Measurements from ENCODE around the gene STRAP. TPM values are rescaled to one million over a fixed set of nuclear protein-coding genes. Genes with fewer than 3 reads are reported as not detected.

The STRAP gene
- total RNA-seq, 3 donors from 2014 or later (not counting 1 experiment from before 2014, with no cell fraction given) = 90.7 to 117 (median 91.0) TPM

- no peak overlapping the region for H3K4me3 Mint-ChIP-seq
- DNase-seq (no peak), ATAC-seq (no peak)
- H3K27ac Mint-ChIP-seq = no peak overlapping the region
- peaks cover 1 to 8% of the 10 kb centered on the region in 2 donors for H3K4me1 Mint-ChIP-seq
- no peaks in the 10 kb centered on the region for H3K9me3 Mint-ChIP-seq
- no peak overlapping the region for H3K27ac ChIP-seq (ENCODE audit: low read length)
- no peak overlapping the region for H3K4me3 ChIP-seq (ENCODE audit: low read length)
- peaks cover 7% of the 10 kb centered on the region for H3K36me3 Mint-ChIP-seq
- no peaks in the 10 kb centered on the region for H3K4me1 ChIP-seq (ENCODE audit: control insufficient read depth, insufficient read depth, low read length)
- no peaks in the 10 kb centered on the region for H3K27me3 ChIP-seq (ENCODE audit: control insufficient read depth, insufficient read depth, low read length)
- H3K9me3 ChIP-seq (ENCODE audit: control insufficient read depth, insufficient read depth, low read length) = no peaks in the 10 kb centered on the region
- no peaks in the 10 kb centered on the region for H3K27me3 Mint-ChIP-seq (ENCODE audit: low read depth in 2 of 2)
- WGBS (ENCODE audit: insufficient coverage) = 91% methylated on average over 1 of the region's 3 CpGs
- no peak for TF ChIP-seq CTCF (IDR thresholded peaks at IDR 0.05)
- intact Hi-C loops (cut with micrococcal nuclease) = no loop called here
- peaks cover 58% of the 10 kb centered on the region for H3K36me3 ChIP-seq (ENCODE audit: control insufficient read depth, insufficient read depth, low read length)
These were observed 11.1 kb downstream of the STRAP start for GRCh38 chr12:15893260-15893659.

DNA sequence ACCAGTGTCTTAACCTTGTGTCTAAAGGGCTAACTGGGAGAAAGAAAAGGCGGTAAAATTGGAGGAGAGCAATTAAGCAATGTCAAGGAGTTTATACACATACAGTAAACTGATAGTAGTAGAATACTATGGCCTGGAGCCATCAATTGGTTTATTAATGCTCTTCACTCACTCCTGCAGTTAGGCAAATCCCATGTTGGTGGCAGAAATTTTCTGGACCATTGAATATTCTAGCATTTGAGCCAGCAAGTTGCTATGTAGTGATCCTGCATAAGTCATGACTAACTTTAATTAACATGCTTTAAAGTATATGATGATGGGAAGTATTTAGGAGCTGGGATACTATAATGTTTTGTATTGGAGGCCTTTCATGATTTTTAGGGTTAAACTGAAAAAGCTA, 14.7 kb downstream of the STRAP start:
- Histone ChIP-seq H3K27ac (ENCODE audit: low read length) (no peak overlapping the region), H3K9me3 (ENCODE audit: control insufficient read depth, insufficient read depth, low read length) (no peaks in the 10 kb centered on the region), H3K4me3 (ENCODE audit: low read length) (no peak overlapping the region), H3K4me1 (ENCODE audit: control insufficient read depth, insufficient read depth, low read length) (no peaks in the 10 kb centered on the region), H3K27me3 (ENCODE audit: control insufficient read depth, insufficient read depth, low read length) (no peaks in the 10 kb centered on the region), H3K36me3 (ENCODE audit: control insufficient read depth, insufficient read depth, low read length) (peaks cover 68% of the 10 kb centered on the region)
- peaks cover 0 to 7% of the 10 kb centered on the region in 2 donors for H3K4me1 Mint-ChIP-seq
- DNase-seq (no peak), ATAC-seq (no peak)
- H3K4me3 Mint-ChIP-seq = no peak overlapping the region
- intact Hi-C loops (cut with micrococcal nuclease) = no loop called here
- H3K27ac Mint-ChIP-seq = no peak overlapping the region
- TF ChIP-seq CTCF (IDR thresholded peaks at IDR 0.05) = no peak
- no peaks in the 10 kb centered on the region for H3K27me3 Mint-ChIP-seq (ENCODE audit: low read depth in 2 of 2)
- H3K9me3 Mint-ChIP-seq = no peaks in the 10 kb centered on the region
- no CpG with 5 or more reads among the region's 1 CpG for WGBS (ENCODE audit: insufficient coverage)
- H3K36me3 Mint-ChIP-seq = peaks cover 11% of the 10 kb centered on the region

DNA sequence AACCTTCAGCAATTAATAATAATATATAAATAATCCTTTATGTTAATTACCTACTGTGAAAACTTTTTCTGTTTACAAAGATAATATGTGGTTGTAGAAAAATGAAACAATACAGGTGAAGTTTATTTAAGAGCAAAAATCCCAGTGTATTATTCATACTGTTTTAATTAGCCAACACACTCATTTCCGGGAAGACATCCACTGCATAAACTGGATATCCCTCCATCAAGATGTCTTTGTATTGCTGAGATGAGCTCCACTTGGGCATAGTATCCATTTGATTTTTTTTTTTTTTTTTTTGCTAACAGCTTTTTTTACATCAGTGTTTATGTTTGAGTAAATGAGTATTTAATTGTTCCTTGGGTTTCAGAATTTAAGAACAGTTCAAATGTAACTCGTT, 15.2 kb downstream of the STRAP start:
- Histone ChIP-seq H3K36me3 (ENCODE audit: control insufficient read depth, insufficient read depth, low read length) (peaks cover 69% of the 10 kb centered on the region), H3K4me3 (ENCODE audit: low read length) (no peak overlapping the region), H3K9me3 (ENCODE audit: control insufficient read depth, insufficient read depth, low read length) (no peaks in the 10 kb centered on the region), H3K27me3 (ENCODE audit: control insufficient read depth, insufficient read depth, low read length) (no peaks in the 10 kb centered on the region), H3K27ac (ENCODE audit: low read length) (no peak overlapping the region), H3K4me1 (ENCODE audit: control insufficient read depth, insufficient read depth, low read length) (no peaks in the 10 kb centered on the region)
- WGBS (ENCODE audit: insufficient coverage) = 90% methylated on average over 2 of the region's 2 CpGs
- no peak overlapping the region for H3K4me3 Mint-ChIP-seq
- no peaks in the 10 kb centered on the region for H3K27me3 Mint-ChIP-seq (ENCODE audit: low read depth in 2 of 2)
- no peak for TF ChIP-seq CTCF (IDR thresholded peaks at IDR 0.05)
- H3K4me1 Mint-ChIP-seq = peaks cover 0 to 7% of the 10 kb centered on the region in 2 donors
- intact Hi-C loops (cut with micrococcal nuclease) = no loop called here
- H3K27ac Mint-ChIP-seq = no peak overlapping the region
- DNase-seq (no peak), ATAC-seq (no peak)
- H3K36me3 Mint-ChIP-seq = peaks cover 11% of the 10 kb centered on the region
- no peaks in the 10 kb centered on the region for H3K9me3 Mint-ChIP-seq

- peak in 1 of 2 donors; percentile 65 for DNase-seq
- no peaks in the 10 kb centered on the region for H3K27me3 Mint-ChIP-seq (ENCODE audit: low read depth in 2 of 2)
- H3K4me3 Mint-ChIP-seq = no peak overlapping the region
- peak; percentile 70 to 74 (median 70) for ATAC-seq
- H3K36me3 Mint-ChIP-seq = peaks cover 11% of the 10 kb centered on the region
- no peaks in the 10 kb centered on the region for H3K9me3 Mint-ChIP-seq
- TF ChIP-seq CTCF (IDR thresholded peaks at IDR 0.05) = peak; percentile 93
- Histone ChIP-seq H3K36me3 (ENCODE audit: control insufficient read depth, insufficient read depth, low read length) (peaks cover 72% of the 10 kb centered on the region), H3K27me3 (ENCODE audit: control insufficient read depth, insufficient read depth, low read length) (no peaks in the 10 kb centered on the region), H3K27ac (ENCODE audit: low read length) (no peak overlapping the region), H3K9me3 (ENCODE audit: control insufficient read depth, insufficient read depth, low read length) (no peaks in the 10 kb centered on the region), H3K4me3 (ENCODE audit: low read length) (no peak overlapping the region), H3K4me1 (ENCODE audit: control insufficient read depth, insufficient read depth, low read length) (no peaks in the 10 kb centered on the region)
- peaks cover 0 to 7% of the 10 kb centered on the region in 2 donors for H3K4me1 Mint-ChIP-seq
- intact Hi-C loops (cut with micrococcal nuclease) = loop anchor here (1.0 kb wide), 1 partner anchor 309 kb away; no protein-coding TSS in a partner anchor
- peak overlapping the region; percentile 23 to 73 for H3K27ac Mint-ChIP-seq
These were observed 17.2 kb downstream of the STRAP start for GRCh38 chr12:15899282-15899870.
